GM12878 (cell line): ENCODE results near the gene TPRG1. TPM values are rescaled to one million over a fixed set of nuclear protein-coding genes. Genes with fewer than 3 reads are reported as not detected.

Experiments
- ATAC-seq: fragments of 200-7000 bp; cut with Tn5 transposase; 3 replicates; pipeline ENCODE4 v1.9.1; 2020; ENCODE audit warnings: mild to moderate bottlenecking, moderate library complexity
- BruUV-seq: library from RNA; stranded (reverse); fragments of 400-500 nt; replicated peaks from 2 replicates; lab custom pipeline; 2021; lab: Mats Ljungman, UMichigan
- CTCF ChIA-PET: fragments of 300-600 bp; sonication (Branson Sonifier 250); formaldehyde crosslinking; extraction: SDS; loops from one replicate; lab custom pipeline; 2021; ENCODE audit warnings: inconsistent platforms; lab: Yijun Ruan, JAX
- POLR2A ChIA-PET: fragments of 350-600 bp; formaldehyde crosslinking; extraction: SDS; loops from one replicate; lab custom pipeline; 2021; ENCODE audit warnings: inconsistent platforms; lab: Charles Lee
- RAD21 ChIA-PET: fragments of 300-600 bp; sonication (Branson Sonifier 250); formaldehyde crosslinking; loops from one replicate; lab custom pipeline; 2023; ENCODE audit warnings: antibody characterized with exemption; ENCODE audit not compliant: unreplicated experiment; lab: Charles Lee
- SMC1A ChIA-PET: fragments of 300-600 bp; sonication (Branson Sonifier 250); formaldehyde crosslinking; loops from one replicate; lab custom pipeline; 2023; ENCODE audit not compliant: unreplicated experiment, uncharacterized antibody; lab: Charles Lee
- DNase-seq: peaks from one replicate; pipeline ENCODE4 v3.0.0-alpha.2; 2011; ENCODE audit warnings: low read depth, low spot score
- FAIRE-seq: peaks from 3 replicates; lab custom pipeline; 2011; peaks lifted over from hg19 to GRCh38; lab: Jason Lieb, UNC
- H2AFZ ChIP-seq: 2 replicates; pipeline ENCODE4 v1.6.0; 2011; ENCODE audit warnings: low read depth, low read length, control low read depth; ENCODE audit not compliant: control insufficient read depth
- H3K27ac ChIP-seq: 2 replicates; pipeline ENCODE4 v1.5.1; 2011; ENCODE audit warnings: control low read depth; ENCODE audit not compliant: control insufficient read depth, insufficient read depth
- H3K27me3 ChIP-seq, 2 experiments: replicated peaks in 1 of 2; 2 replicates each; pipeline versions ENCODE4 v1.6.0 to v1.6.1; 2011; ENCODE audit warnings: low read length in 1 of 2; ENCODE audit not compliant: control insufficient read depth in 2 of 2, insufficient read depth in 2 of 2
- H3K36me3 ChIP-seq, 2 experiments: 2 replicates each; pipeline ENCODE4 v1.5.1; 2011; ENCODE audit warnings: low read length in 1 of 2; ENCODE audit not compliant: control insufficient read depth in 2 of 2, insufficient read depth in 2 of 2
- H3K4me1 ChIP-seq: 2 replicates; pipeline ENCODE4 v1.6.1; 2011; ENCODE audit warnings: mild to moderate bottlenecking, low read length, moderate library complexity, mixed read lengths; ENCODE audit not compliant: control insufficient read depth, insufficient read depth
- H3K4me2 ChIP-seq: 2 replicates; pipeline ENCODE4 v1.6.0; 2011; ENCODE audit warnings: control low read depth; ENCODE audit not compliant: control insufficient read depth, insufficient read depth
- H3K4me3 ChIP-seq: fragments of 200-600 bp; sonication (generic); 2 replicates; pipeline ENCODE4 v1.5.1; 2016
- H3K79me2 ChIP-seq: 2 replicates; pipeline ENCODE4 v1.6.0; 2011; ENCODE audit warnings: low read length; ENCODE audit not compliant: control insufficient read depth, insufficient read depth
- H3K9ac ChIP-seq: 2 replicates; pipeline ENCODE4 v1.8.0; 2011; ENCODE audit warnings: low read length, control low read depth, mixed read lengths; ENCODE audit not compliant: control insufficient read depth, insufficient read depth
- H3K9me3 ChIP-seq: replicated peaks from 3 replicates; pipeline ENCODE4 v1.5.1; 2011; ENCODE audit warnings: mild to moderate bottlenecking, low read length; ENCODE audit not compliant: control insufficient read depth, insufficient read depth
- H4K20me1 ChIP-seq: 2 replicates; pipeline ENCODE4 v1.6.0; 2011; ENCODE audit not compliant: control insufficient read depth, insufficient read depth
- ESRRA ChIP-seq: IDR thresholded peaks from 2 replicates; pipeline ENCODE4 v1.6.1; 2012; ENCODE audit warnings: mild to moderate bottlenecking, low read length, improper control_type of control experiment
- ETV6 ChIP-seq, 2 experiments: fragments of 450-650 bp in 1 of 2; IDR thresholded peaks in 1 of 2; conservative IDR thresholded peaks in 1 of 2; 2 replicates each; pipeline ENCODE4 v1.6.1; 2014; ENCODE audit warnings: antibody characterized with exemption in 1 of 2, borderline replicate concordance in 1 of 2, low read depth in 1 of 2, mild to moderate bottlenecking in 1 of 2, moderate library complexity in 1 of 2
- IKZF2 ChIP-seq, 2 experiments: fragments of 450-650 bp; IDR thresholded peaks; 2 replicates each; pipeline ENCODE4 v1.6.1; 2017; ENCODE audit warnings: mild to moderate bottlenecking in 2 of 2, moderate library complexity in 2 of 2
- MAX ChIP-seq: IDR thresholded peaks from 2 replicates; pipeline ENCODE4 v1.6.1; 2012; ENCODE audit warnings: low read depth, low read length, improper control_type of control experiment
- RELA ChIP-seq: fragments of 450-650 bp; IDR thresholded peaks from 2 replicates; pipeline ENCODE4 v1.8.0; 2014; ENCODE audit warnings: borderline replicate concordance; ENCODE audit not compliant: partially characterized antibody
- TCF3 ChIP-seq: IDR thresholded peaks from 2 replicates; pipeline ENCODE4 v1.6.1; 2012; ENCODE audit warnings: low read depth, mild to moderate bottlenecking, low read length, borderline replicate concordance; ENCODE audit not compliant: insufficient read depth
- whole genome bisulfite sequencing: methylation state at CpG from one replicate; pipeline ENCODE4 v1.1.6; 2016; ENCODE audit warnings: low lambda C conversion rate; ENCODE audit not compliant: insufficient replicate concordance, insufficient coverage; ENCODE audit errors: missing lambda C conversion rate; 5-methylcytosine and 5-hydroxymethylcytosine counted together
- in situ Hi-C: fragments of 300-500 bp; cut with MboI; formaldehyde crosslinking; loops from 9 replicates; pipeline ENCODE4 v1.14.3; 2018; ENCODE audit warnings: mixed read lengths
- intact Hi-C: fragments of 100-400 bp; cut with micrococcal nuclease; formaldehyde crosslinking; loops from one replicate; pipeline ENCODE4 v1.14.2; 2022; ENCODE audit not compliant: unreplicated experiment
- polyA plus RNA-seq, 11 experiments: library from polyadenylated mRNA; depleted of rRNA in 4 of 11; unstranded in 6 of 11; stranded (reverse) in 5 of 11; fragments of >200 nt; fragmentation: Nextera tagmentation in 4 of 11; fragmentation: Illumina TruSeq in 1 of 11; extraction: Ambion mirVana in 4 of 11; extraction: Trizol in 1 of 11; gene quantifications; 1 replicate in 1 of 11; 2 replicates in 10 of 11; pipeline versions ENCODE4 v1.2.1 to v1.2.3, GENCODE V29; 2011 to 2016; ENCODE audit warnings: inconsistent platforms in 2 of 11, missing spikeins in 2 of 11, low read depth in 1 of 11
- total RNA-seq, 4 experiments: library from RNA; depleted of rRNA in 3 of 4; stranded (reverse); fragments of >200 nt in 3 of 4; fragmentation: Illumina TruSeq in 1 of 4; extraction: Trizol in 1 of 4; gene quantifications; 2 replicates each; pipeline versions ENCODE4 v1.2.1 to v1.2.3, GENCODE V29; 2013 to 2021

TPRG1 gene
- total and polyA plus RNA-seq, 10 of the 15 experiments (the other 5 are each of a cell fraction or from before 2014, with no cell fraction given): 0.26 to 30.7 (median 3.6) TPM

- TF ChIP-seq ETV6 (conservative IDR thresholded peaks at IDR 0.05 in 1 of 2, IDR thresholded peaks at IDR 0.05 in 1 of 2; ENCODE audit: borderline replicate concordance in 1 of 2, low read depth in 1 of 2) (no peak), MAX (no peak), IKZF2 (IDR thresholded peaks at IDR 0.05) (no peak), RELA (no peak), TCF3 (no peak), ESRRA (no peak)
- Histone ChIP-seq H3K4me1 (no peaks in the 10 kb centered on the region), H3K27me3 (no peaks in the 10 kb centered on the region; a peak in 1 of 4 replicates), H3K4me2 (no peak overlapping the region), H4K20me1 (no peaks in the 10 kb centered on the region), H3K9ac (no peak overlapping the region), H3K79me2 (no peaks in the 10 kb centered on the region), H3K36me3 (no peaks in the 10 kb centered on the region), H2AFZ (no peak overlapping the region), H3K4me3 (no peak overlapping the region), H3K27ac (no peak overlapping the region), H3K9me3 (no peaks in the 10 kb centered on the region)
- in situ Hi-C loops (no loop called here), intact Hi-C loops (no loop called here)
- ChIA-PET CTCF (interaction anchor here (1.1 kb wide), 1 partner anchor 11 kb away, joined by 7 read pairs; no protein-coding TSS in a partner anchor), POLR2A (no interaction called here), SMC1A (no interaction called here), RAD21 (no interaction called here)
- DNase-seq: no peak
- no peak for ATAC-seq
- no peak for FAIRE-seq
- BruUV-seq: no TSS peak
- WGBS: 28% methylated on average over 7 of the region's 7 CpGs
Measured at GRCh38 chr3:189158034-189158433, 13.7 kb upstream of the TPRG1 start.
